Activated T-cell treated with anti-CD3 and anti-CD28 coated beads, Interleukin-2, amount 50 U/mL, for 24 hours (primary cell): ENCODE data around the gene TXNRD1.
"Not testable (repeated sequence)": the region's sequence is repeated elsewhere in the genome, so short reads cannot be mapped to it uniquely, and the experiment has no call there.

Experiments used
- DNase-seq: peaks from one replicate; pipeline ENCODE4 v3.0.0-alpha.2; 2020
- H3K27ac Mint-ChIP-seq: 2 replicates; pipeline ENCODE4 v1.8.0; 2020; ENCODE audit warnings: mild to moderate bottlenecking, mixed read lengths
- H3K27me3 Mint-ChIP-seq: 2 replicates; pipeline ENCODE4 v1.8.0; 2020; ENCODE audit warnings: mixed read lengths
- H3K36me3 Mint-ChIP-seq: 2 replicates; pipeline ENCODE4 v1.8.0; 2020; ENCODE audit warnings: low read depth, mixed read lengths
- H3K4me1 Mint-ChIP-seq: 2 replicates; pipeline ENCODE4 v1.8.0; 2020; ENCODE audit warnings: low read depth, mixed read lengths
- H3K4me3 Mint-ChIP-seq: 2 replicates; pipeline ENCODE4 v1.8.0; 2020; ENCODE audit warnings: mild to moderate bottlenecking, moderate library complexity, mixed read lengths
- H3K9me3 Mint-ChIP-seq: 2 replicates; pipeline ENCODE4 v1.8.0; 2020; ENCODE audit warnings: mixed read lengths

TXNRD1 gene

DNA sequence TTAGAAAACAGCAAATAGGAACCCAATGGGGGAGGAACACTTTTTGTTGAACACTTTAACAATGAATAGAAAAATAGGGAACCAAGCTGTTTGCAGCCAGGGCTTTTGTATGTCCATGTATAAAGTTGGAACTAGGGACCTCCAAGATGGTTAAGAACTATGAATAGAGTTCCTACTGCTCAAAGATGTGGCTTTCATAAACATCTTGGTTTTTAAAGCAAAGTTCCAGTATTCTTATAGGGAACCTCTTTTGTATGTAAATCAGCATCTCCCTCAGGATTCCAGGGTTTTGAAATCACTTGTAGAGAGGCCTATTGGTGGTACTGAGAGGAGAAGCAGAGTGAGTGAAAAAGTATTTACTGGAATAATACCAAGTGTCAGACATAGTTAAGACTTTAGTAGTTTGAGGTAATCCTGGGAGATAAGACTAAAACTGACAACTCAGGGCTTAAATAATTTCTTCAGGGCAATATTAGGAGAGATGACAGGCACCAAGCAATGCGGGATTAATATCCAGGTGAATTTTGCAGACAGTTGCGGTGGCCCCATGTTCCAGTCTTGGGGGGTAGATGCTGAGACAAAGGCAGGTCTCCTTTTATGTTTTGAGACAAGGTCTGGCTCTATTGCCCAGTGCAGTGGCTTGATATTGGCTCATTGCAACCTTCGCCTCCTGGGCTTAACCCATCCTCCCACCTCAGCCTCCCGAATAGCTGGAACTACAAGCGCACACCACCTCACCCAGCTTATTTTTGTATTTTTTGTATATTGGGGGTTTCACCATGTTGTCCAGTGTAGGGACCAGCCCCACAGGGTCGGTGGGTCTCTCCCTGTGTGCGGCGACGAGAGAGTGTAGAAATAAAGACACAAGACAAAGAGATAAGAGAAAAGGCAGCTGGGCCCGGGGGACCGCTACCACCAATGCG is 77.6 kb downstream of the TXNRD1 start:
- no peaks in the 10 kb centered on the region for H3K27me3 Mint-ChIP-seq
- H3K9me3 Mint-ChIP-seq, result no peaks in the 10 kb centered on the region
- peaks cover 94% of the 10 kb centered on the region for H3K36me3 Mint-ChIP-seq
- H3K27ac Mint-ChIP-seq, result no peak overlapping the region
- H3K4me1 Mint-ChIP-seq, result peaks cover 40% of the 10 kb centered on the region
- H3K4me3 Mint-ChIP-seq, result no peak overlapping the region
- no peak for DNase-seq

- not testable (repeated sequence) for DNase-seq, H3K27ac Mint-ChIP-seq, H3K27me3 Mint-ChIP-seq, H3K4me3 Mint-ChIP-seq, H3K9me3 Mint-ChIP-seq
- H3K36me3 Mint-ChIP-seq, result peaks cover 93% of the 10 kb centered on the region
- H3K4me1 Mint-ChIP-seq, result peaks cover 41% of the 10 kb centered on the region
These were observed 78.7 kb downstream of the TXNRD1 start for GRCh38 chr12:104294158-104294859.

DNA sequence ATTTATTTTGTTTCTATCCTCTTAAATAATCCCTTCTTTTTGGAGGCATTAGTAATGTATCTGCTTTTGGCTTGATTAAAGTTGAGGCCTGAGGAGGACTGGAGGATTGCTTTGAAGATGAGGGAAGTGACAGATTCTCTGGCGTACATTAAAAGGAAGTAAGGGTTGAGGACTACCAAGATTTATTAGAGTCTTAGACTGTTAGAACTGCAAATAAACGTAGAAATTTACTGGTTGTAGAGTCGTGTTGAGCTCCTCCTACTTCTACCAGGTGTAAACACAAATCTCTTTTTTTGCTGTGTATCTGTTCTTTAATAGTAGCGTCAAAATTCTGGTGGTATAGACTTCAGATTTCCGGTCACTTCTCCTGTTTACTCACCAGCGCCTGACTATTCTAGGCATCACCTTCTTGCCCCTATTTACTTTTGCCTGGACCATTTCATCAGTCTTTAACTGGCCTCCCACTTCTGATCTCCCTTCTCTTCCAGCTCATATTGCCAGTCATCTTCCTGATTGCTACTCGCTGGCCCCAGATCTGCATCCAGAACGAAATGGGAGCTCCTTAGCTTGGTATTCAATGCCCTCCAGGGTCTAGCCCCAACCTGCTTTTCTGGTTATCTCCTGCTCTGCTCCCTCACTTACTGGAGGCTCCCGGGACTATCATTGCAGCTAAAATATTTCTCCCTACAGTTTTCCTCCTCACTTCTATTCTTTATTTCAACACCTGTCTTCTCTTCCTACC is 79.5 kb downstream of the TXNRD1 start:
- Mint-ChIP-seq H3K9me3 (no peaks in the 10 kb centered on the region), H3K36me3 (peaks cover 94% of the 10 kb centered on the region), H3K4me3 (no peak overlapping the region), H3K27me3 (no peaks in the 10 kb centered on the region), H3K27ac (peak overlapping the region; percentile 1), H3K4me1 (peaks cover 44% of the 10 kb centered on the region)
- DNase-seq, result no peak

GRCh38 chr12:104295954-104296353 is 80.4 kb downstream of the TXNRD1 start:
- DNase-seq, result no peak
- no peaks in the 10 kb centered on the region for H3K27me3 Mint-ChIP-seq
- no peaks in the 10 kb centered on the region for H3K9me3 Mint-ChIP-seq
- H3K27ac Mint-ChIP-seq, result no peak overlapping the region
- no peak overlapping the region for H3K4me3 Mint-ChIP-seq
- H3K36me3 Mint-ChIP-seq, result peaks cover 95% of the 10 kb centered on the region
- peaks cover 48% of the 10 kb centered on the region for H3K4me1 Mint-ChIP-seq

GRCh38 chr12:104296718-104297117 is 81.1 kb downstream of the TXNRD1 start:
- no peak for DNase-seq
- peaks cover 94% of the 10 kb centered on the region for H3K36me3 Mint-ChIP-seq
- no peak overlapping the region for H3K4me3 Mint-ChIP-seq
- H3K27me3 Mint-ChIP-seq, result no peaks in the 10 kb centered on the region
- peaks cover 49% of the 10 kb centered on the region for H3K4me1 Mint-ChIP-seq
- H3K27ac Mint-ChIP-seq, result no peak overlapping the region
- H3K9me3 Mint-ChIP-seq, result no peaks in the 10 kb centered on the region

GRCh38 chr12:104297477-104298113 is 82.0 kb downstream of the TXNRD1 start:
- no peak for DNase-seq
- H3K4me3 Mint-ChIP-seq, result no peak overlapping the region
- no peaks in the 10 kb centered on the region for H3K9me3 Mint-ChIP-seq
- peaks cover 92% of the 10 kb centered on the region for H3K36me3 Mint-ChIP-seq
- H3K4me1 Mint-ChIP-seq, result peaks cover 48% of the 10 kb centered on the region
- H3K27me3 Mint-ChIP-seq, result no peaks in the 10 kb centered on the region
- no peak overlapping the region for H3K27ac Mint-ChIP-seq

DNA sequence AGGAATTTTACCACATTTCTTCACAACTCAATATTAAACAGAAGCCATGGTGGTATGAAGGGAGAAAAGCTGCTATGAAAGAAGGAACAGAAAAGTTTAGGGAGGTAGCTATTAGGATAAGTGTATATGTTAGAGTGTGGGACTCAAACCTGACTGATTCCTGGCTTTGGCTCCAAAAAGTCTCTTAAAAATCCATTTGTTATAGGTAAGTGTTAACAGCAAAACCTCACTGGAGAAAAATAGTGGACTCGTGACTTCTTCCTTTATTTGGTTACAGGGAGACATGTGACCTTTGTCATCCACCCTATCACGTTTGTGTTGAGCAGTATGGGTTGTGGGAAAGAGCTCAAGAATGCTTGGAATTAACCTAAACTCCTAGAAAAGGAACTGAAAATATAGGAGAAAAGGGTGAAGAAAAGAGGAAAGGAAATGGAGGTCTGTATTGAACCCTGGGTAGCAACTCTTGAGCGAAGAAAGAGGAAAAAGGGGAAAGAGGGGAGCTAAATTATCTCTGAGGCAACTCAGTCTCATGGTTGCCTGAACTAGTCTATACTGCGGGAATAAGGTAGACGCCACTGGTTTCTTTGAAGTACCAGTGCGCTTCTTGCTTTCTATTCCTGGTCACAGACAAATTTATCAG is 84.4 kb downstream of the TXNRD1 start:
- H3K36me3 Mint-ChIP-seq, result peaks cover 91% of the 10 kb centered on the region
- H3K4me1 Mint-ChIP-seq, result peaks cover 57% of the 10 kb centered on the region
- H3K27me3 Mint-ChIP-seq, result no peaks in the 10 kb centered on the region
- DNase-seq, result no peak
- no peaks in the 10 kb centered on the region for H3K9me3 Mint-ChIP-seq
- H3K27ac Mint-ChIP-seq, result no peak overlapping the region
- H3K4me3 Mint-ChIP-seq, result no peak overlapping the region

GRCh38 chr12:104303538-104304151 is 88.1 kb downstream of the TXNRD1 start, which contains the start of gene EID3:
Gene EID3 (plus strand): TSS chr12:104303739. CDS start chr12:104303935, 196 bp downstream.
- Mint-ChIP-seq H3K27me3 (no peaks in the 10 kb centered on the region), H3K4me1 (peaks cover 68% of the 10 kb centered on the region), H3K27ac (peak within 1 kb of the TSS; percentile 98), H3K9me3 (no peaks in the 10 kb centered on the region), H3K4me3 (peak within 1 kb of the TSS; percentile 82), H3K36me3 (peaks cover 91% of the 10 kb centered on the region)
- peak; percentile 94 for DNase-seq

- H3K27me3 Mint-ChIP-seq, result no peaks in the 10 kb centered on the region
- H3K4me3 Mint-ChIP-seq, result peak overlapping the region; percentile 82
- DNase-seq, result no peak
- H3K36me3 Mint-ChIP-seq, result peaks cover 90% of the 10 kb centered on the region
- H3K27ac Mint-ChIP-seq, result peak overlapping the region; percentile 98
- no peaks in the 10 kb centered on the region for H3K9me3 Mint-ChIP-seq
- H3K4me1 Mint-ChIP-seq, result peaks cover 70% of the 10 kb centered on the region
These were observed 88.9 kb downstream of the TXNRD1 start for GRCh38 chr12:104304261-104305009.

- peak overlapping the region; percentile 82 for H3K4me3 Mint-ChIP-seq
- H3K36me3 Mint-ChIP-seq, result peaks cover 90% of the 10 kb centered on the region
- peak overlapping the region; percentile 16 for H3K27ac Mint-ChIP-seq
- H3K27me3 Mint-ChIP-seq, result no peaks in the 10 kb centered on the region
- no peaks in the 10 kb centered on the region for H3K9me3 Mint-ChIP-seq
- H3K4me1 Mint-ChIP-seq, result peaks cover 66% of the 10 kb centered on the region
- DNase-seq, result no peak
These were observed 89.8 kb downstream of the TXNRD1 start for GRCh38 chr12:104305349-104305748.

- Mint-ChIP-seq H3K4me1 (peaks cover 64% of the 10 kb centered on the region), H3K4me3 (no peak overlapping the region), H3K27ac (no peak overlapping the region)
These were observed 90.8 kb downstream of the TXNRD1 start for GRCh38 chr12:104306376-104306775.

DNA sequence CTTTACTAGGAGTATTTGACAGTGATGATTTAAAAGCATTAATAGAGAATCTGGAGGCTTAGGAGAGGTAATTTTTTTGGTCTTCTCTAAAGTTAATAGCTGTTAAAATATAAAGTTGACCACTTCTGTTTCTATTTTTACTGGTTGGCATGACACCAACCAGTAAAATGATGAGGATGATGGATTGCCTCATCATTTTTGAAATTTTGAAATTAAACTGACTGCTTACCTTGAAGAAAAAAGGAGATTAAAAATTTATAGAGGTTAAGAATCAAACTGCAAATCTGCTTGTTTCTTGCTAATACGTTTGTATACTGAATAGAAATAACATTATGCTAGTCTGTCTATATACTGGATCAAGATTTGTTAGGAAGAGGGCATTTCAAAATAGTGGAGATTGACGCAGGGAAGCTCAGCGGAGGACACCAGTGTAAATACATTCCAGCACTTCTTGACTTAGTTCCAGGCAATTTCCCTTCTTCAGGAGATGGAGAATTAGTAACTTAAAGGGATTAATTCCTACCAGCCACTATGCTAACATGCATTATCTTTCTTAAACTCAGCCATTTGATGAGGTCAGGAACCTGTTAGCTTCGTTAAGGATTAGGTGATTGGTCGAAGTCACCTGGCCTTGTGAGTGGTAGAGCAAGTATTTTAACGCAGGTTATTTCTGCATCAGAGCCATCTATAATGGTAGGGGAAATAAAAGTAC is 91.5 kb downstream of the TXNRD1 start:
- Mint-ChIP-seq H3K4me1 (peaks cover 58% of the 10 kb centered on the region), H3K27me3 (no peaks in the 10 kb centered on the region), H3K36me3 (peaks cover 89% of the 10 kb centered on the region)

More at GRCh38 chr12:104306376-104306775, 90.8 kb downstream of the TXNRD1 start:
- no peaks in the 10 kb centered on the region for H3K27me3 Mint-ChIP-seq
- H3K9me3 Mint-ChIP-seq, result no peaks in the 10 kb centered on the region
- no peak for DNase-seq
- H3K36me3 Mint-ChIP-seq, result peaks cover 91% of the 10 kb centered on the region

More for the DNA sequence above, 91.5 kb downstream of the TXNRD1 start:
- Mint-ChIP-seq H3K27ac (no peak overlapping the region), H3K9me3 (no peaks in the 10 kb centered on the region), H3K4me3 (no peak overlapping the region)
- no peak for DNase-seq
